Measurements from ENCODE around the gene MARCHF5.

Gene MARCHF5, protein sequence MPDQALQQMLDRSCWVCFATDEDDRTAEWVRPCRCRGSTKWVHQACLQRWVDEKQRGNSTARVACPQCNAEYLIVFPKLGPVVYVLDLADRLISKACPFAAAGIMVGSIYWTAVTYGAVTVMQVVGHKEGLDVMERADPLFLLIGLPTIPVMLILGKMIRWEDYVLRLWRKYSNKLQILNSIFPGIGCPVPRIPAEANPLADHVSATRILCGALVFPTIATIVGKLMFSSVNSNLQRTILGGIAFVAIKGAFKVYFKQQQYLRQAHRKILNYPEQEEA

DNA sequence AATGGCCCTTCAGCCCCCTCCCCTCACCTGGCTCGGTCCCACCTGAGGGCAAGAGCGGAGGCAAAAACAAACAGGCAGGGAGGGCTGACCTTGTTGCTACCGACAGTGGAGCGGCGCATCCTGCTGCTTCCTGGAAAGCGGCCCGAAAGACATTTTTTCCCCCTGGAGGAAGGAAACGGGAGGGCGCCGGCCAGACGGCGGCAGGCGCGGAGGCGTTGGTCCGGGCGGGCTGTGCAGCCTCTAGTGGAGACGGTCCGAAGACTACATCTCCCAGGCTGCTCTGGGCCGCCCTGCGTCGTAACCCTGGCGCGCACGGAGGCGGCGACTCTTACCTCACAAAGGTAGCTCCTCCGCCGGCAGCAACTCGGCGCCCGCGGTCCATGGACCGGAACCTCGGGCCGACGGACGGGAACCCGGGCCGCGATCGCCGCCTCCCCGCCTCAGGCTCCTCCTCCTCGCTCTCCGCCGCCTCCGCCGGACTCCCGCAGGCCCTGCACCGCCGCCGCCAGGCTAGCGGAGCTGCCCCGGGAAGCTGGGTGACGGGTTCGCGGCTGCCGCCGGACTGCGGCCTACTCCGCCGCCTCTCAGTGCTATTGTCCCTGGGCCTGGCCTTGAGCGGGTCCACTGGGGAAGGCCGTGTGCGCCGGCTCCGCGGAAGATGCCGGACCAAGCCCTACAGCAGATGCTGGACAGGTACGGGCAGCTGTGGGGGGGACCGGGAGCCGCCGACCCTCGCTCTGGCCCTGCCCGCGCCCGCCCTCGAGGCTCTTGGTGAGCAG is at the start of gene MARCHF5, which contains the start of gene CPEB3:
Gene MARCHF5, plus strand, starts transcription at position 331 of the 779 bp plus-strand sequence. Its CDS starts 328 bp downstream, at position 659.
Gene CPEB3, minus strand, starts transcription at position 242 of the 779 bp plus-strand sequence. CDS start 50,728 bp downstream, outside the sequence.
- DNase-seq = peak; percentile 98

DNA sequence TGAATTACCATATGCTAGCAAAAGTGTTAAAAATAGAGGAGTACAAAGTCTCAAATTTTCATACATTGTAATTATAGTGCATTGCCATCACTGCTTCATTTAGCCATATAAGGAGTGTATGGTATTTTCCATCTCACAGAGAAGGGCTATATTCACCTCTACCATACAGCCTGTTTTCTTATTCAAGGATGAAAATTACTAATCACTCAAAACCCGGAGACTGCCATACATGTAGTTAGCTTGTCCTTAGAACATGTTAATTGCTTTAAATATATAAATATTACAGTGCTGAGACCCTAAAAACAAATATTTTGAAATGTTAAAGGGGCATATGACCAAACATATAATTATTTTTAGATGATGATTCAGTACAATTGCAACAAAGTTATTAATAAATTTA is 49.5 kb upstream of the MARCHF5 start:
- no peak for DNase-seq

DNA sequence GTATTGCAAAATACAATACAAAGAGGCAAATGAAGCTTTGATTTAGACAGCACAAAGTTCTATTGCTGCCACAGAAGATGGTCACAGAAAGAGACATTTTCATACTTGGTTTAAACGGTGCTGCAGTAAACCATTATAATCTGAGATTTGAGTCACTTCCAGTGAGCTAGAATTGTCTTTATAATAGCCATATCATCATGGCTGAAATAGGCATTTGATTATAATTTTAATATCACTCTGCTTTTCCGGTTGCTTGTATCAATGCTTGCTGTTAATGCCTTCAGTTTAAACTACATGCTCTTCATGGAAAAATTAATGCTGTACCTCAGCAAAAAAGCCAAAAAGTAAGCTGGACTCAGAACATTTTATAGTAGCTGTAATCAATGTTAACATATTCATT is 48.6 kb upstream of the MARCHF5 start:
- DNase-seq = no peak

- DNase-seq = peak; percentile 86
These were observed 47.9 kb upstream of the MARCHF5 start for GRCh38 chr10:92242910-92243671.

DNA sequence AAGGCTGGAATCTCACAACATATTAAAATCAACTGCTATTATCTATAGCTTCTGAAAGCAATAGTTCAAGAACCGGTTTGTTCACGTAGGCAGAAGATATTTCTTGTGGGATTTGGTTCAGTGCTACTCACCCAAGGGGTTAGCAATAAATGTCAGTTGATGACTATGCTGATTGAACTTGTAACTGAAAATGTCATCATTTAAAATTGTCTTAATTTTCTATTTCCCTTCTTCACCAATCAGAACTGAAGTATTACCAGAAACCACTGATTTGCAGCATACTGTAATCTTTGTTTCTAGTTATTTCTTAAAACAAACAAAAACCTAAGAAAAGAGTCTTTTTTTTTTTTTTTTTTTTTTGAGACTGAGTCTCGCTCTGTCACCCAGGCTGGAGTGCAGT is 46.2 kb upstream of the MARCHF5 start:
- DNase-seq = no peak

- DNase-seq = no peak
These were observed 42.4 kb upstream of the MARCHF5 start for GRCh38 chr10:92248566-92248965.

DNA sequence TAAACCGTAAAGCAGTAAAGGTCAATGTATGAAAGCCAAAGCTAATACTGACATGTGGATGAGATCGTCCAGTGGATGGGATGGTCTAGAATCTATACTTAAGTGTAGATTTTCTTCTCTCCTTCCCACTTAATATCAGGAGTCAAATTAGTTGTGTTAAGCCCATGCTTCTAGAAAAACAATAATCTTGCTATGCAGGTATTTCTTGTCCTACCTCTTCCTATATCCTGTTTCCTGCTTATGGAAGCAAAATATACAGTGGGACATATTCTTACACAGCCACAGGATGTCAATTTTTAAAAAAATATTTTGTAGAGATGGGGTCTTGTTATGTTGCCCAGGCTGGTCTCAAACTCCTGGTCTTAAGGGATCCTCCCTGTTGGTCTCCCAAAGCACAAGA is 27.6 kb upstream of the MARCHF5 start:
- DNase-seq = no peak

GRCh38 chr10:92264249-92264648 is 26.7 kb upstream of the MARCHF5 start:
- no peak for DNase-seq

DNA sequence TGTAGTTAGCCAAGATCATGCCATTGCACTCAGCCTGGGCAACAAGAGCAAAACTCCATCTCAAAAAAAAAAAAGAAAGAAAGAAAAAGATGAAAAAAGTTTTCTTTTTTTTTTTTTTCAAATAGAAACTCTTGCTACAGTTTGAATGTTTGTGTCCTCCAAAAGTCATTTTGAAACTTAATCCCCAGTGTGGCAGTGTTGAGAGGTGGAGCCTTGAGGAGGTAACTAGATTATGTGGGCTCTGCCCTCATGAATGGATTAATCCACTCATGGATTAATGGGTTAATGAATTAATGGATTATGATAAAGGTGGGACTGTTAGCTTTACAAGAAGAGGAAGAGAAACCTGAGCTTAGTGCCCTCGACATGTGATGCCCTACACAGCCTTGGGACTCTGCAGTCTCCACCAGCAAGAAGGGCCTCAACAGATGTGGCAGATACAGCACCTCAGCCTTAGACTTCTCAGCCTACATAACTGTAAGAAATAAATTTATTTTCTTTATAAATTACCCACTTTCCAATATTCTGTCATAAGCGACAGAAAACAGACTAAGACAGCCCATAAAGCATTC is 25.2 kb upstream of the MARCHF5 start:
- DNase-seq = no peak

GRCh38 chr10:92267343-92267742 is 23.6 kb upstream of the MARCHF5 start:
- no peak for DNase-seq

GRCh38 chr10:92268748-92269147 is 22.2 kb upstream of the MARCHF5 start:
- peak; percentile 15 for DNase-seq

DNA sequence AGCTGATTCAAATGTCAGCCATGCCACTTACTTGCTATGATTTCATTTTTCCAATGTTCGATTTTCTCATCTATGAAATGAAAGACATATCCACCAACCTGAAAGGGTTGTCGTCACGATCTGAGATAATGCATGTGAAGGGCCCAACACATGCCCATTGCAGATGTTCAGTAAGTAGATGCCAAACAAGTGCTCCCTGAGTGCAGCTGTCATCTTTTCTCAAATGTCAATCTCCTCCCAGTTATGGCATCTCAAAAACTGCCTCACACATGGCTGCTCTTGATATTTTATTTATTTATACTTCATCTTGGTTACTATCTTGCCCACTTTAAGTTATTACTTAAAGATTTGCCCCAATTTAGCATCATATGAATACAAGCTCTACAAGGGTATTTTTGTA is 16.9 kb upstream of the MARCHF5 start:
- DNase-seq = no peak

DNA sequence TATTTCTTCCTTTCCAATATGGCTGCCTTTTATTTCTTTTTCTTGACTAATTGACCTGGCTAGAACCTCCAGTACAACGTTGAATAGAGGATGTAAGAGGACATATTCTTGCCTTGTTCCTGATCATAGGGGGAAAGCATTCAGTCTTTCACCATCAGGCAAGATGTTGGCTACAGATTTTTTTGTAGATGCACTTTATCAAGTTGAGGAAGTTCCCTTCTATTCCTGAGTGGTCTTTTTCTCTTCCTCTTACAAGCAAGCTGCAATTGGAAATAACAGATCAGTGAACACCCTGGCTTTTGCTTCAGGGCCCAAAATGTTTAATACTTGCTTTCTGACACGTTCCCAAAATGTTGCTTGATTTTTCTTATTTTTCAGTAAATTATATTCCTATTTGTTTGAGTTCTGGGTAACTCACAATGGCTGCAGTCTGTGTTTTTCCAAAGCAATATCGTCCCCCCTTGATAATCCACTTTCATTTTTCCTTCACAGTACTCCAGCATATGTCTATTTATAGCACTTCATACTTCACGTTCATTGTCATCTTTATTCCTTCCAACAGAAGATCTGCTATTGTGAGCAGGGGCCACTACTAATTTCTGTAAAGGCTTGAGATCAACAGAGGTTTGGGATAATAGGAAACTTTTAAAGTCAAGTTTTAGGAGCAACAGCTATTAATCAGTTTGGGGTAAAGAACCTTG is 11.8 kb upstream of the MARCHF5 start:
- DNase-seq = peak; percentile 46

GRCh38 chr10:92284112-92284704 is 6.8 kb upstream of the MARCHF5 start:
- DNase-seq = no peak

GRCh38 chr10:92290076-92290836 is 711 bp upstream of the MARCHF5 start:
- DNase-seq = peak; percentile 59

DNA sequence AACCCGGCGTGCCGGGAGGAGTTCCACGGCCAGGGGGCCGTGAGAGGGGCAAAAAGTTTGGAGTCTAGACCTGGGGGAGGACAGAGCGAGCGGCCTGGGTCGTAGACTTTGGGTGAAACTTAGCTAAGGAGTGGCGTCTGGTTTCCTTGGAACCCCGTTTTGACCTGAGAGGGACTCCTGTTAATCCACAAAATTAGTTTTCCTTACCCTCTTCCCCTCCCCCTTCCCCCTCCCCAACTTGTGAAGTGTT is 574 bp downstream of the MARCHF5 start:
- no peak for DNase-seq

DNA sequence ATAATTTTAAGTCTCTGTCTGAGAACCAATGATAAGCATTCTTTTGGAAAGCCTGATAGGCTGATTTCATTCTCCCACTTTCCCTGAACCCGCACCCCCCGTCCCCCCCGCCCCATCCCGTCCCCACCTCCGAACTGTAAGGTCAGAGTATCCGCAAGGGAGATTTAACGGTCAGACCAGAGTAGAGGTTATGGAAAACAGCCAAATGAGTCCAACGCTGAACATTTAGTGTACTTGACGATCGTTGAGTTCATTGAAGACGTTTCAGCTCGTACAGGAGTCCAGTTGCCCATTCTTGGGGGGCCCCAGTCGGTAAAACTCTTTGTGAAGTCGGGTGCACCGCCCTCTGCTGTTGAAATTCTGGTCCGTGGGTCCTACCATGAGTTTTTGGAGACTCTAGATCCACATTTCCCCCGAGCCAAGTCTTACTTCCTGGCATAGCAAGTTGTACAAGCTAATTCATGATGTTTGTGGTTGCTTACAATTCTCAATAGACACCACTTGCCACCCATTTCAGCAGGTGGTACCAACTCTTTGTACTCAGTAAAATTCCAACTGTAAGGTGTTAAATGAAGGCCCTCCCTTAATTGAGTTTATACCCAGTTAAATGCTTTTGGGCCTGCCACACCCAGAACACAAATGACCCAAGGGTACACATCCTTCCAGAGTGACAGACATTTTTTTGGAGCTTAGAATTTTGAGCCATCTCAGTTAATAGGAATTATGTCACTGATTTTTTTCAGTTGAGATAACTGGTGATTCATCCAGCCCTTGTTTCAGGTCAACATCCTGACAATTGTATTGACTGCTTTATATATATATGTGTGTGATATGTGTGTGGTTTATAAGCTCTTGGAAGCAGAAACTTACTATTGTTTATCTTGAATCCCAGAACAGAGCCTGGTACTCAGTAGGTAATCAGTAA is 1.2 kb downstream of the MARCHF5 start:
- peak; percentile 84 for DNase-seq

GRCh38 chr10:92298487-92298886 is 7.5 kb downstream of the MARCHF5 start:
- no peak for DNase-seq

- DNase-seq = no peak
These were observed 12.1 kb downstream of the MARCHF5 start for GRCh38 chr10:92303096-92303495.

DNA sequence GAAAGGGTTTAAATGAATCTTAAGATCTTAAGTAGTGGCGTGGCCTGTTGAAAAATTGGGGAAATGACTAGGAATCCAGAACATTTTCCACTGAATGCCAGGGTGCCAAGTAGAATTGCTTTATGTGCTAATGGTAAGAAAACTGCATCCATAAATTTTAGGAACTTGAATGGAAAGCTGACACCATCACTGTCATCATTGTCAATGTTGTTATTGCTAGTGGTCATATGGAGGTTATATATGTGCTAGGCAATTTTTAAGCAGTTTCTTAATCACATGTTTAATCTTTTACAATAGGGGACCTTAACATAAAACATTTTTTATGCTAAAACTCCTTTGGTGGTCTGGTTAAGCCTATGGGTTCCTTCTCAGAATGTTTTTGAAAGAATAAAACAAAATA is 13.1 kb downstream of the MARCHF5 start:
- no peak for DNase-seq

All from hematopoietic multipotent progenitor cell treated with erythropoietin and hydrocortisone succinate and interleukin-3 and kit ligand, for 4 days (in vitro differentiated cells).